ENCODE data around the gene RNF113B. TPM values are rescaled to one million over a fixed set of nuclear protein-coding genes. Genes with fewer than 3 reads are reported as not detected.
A peak's percentile ranks its signal among the peaks of the same experiment; 100 is the strongest.

The RNF113B gene
- total RNA-seq (2014; rRNA removed; shearing (Covaris generic)) = not detected in 2 replicates
- polyA plus RNA-seq (2015; cell fraction: cytosol; rRNA removed) = not detected in 2 replicates
- not detected in 2 replicates for polyA plus RNA-seq (2015; cell fraction: nucleus; rRNA removed)

DNA sequence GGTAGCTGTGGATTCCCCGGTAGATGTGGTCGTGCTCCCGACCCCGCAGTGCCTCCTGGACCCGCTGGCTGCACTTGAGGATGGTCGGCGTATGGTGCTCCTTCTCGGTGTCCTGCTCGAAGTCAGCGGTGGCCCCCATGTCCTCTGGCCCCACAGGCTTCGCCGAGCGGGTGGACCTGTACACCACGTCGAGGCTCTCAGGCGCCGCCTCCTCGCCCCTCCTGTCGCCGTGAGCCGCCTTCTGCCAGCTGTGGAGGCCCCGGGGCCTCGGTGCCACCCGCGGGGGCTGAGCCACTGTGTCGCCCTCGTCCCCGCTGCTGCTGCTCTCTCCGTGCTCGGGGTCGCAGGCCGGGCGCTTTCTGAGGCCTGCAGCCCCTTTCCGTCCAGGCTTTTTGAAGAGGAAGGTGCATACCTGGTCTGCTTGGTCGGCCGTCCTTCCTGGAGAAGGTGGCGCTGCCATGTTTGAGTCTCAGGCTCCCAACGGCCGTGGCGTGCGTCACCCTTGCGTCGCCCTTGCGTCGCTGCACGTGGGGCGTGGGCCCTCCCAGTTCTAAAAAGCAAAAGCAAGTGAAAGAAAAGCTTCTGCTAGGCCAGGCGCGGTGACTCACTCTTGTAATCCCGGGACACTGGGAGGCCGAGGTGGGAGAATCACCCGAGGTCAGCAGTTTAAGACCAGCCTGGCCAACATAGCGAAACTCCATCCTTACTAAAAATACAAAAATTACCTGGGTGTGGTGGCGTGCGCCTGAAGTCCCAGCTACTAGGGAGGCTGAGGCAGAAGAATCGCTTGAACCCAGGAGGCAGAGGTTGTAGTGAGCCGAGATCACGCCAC, at the start of gene RNF113B:
RNF113B (minus strand) TSS at position 493 of the 832 bp plus-strand sequence; CDS start at position 460, 33 bp downstream.
- no peak for DNase-seq (ENCODE audit: low read depth)

DNA sequence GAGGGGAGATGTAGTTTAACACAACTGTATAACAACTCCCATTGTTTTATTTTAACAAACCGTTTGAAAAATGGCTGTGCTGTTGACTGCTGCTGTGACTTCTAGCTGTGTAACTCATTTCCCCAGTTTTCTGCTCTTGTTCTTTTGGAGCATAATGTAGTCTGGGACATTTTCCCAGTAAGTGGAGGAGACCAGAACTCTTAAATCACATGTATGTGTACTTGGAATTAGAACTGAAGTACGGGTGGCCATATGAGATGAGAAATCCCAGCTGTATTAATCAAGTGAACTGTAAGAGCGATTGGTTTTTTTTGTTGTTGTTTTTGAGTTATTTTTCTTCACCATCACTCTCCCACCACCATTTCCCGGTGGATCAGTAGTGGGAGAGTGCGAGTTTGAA, 49.4 kb upstream of the RNF113B start:
- no peak for DNase-seq (ENCODE audit: low read depth)

DNA sequence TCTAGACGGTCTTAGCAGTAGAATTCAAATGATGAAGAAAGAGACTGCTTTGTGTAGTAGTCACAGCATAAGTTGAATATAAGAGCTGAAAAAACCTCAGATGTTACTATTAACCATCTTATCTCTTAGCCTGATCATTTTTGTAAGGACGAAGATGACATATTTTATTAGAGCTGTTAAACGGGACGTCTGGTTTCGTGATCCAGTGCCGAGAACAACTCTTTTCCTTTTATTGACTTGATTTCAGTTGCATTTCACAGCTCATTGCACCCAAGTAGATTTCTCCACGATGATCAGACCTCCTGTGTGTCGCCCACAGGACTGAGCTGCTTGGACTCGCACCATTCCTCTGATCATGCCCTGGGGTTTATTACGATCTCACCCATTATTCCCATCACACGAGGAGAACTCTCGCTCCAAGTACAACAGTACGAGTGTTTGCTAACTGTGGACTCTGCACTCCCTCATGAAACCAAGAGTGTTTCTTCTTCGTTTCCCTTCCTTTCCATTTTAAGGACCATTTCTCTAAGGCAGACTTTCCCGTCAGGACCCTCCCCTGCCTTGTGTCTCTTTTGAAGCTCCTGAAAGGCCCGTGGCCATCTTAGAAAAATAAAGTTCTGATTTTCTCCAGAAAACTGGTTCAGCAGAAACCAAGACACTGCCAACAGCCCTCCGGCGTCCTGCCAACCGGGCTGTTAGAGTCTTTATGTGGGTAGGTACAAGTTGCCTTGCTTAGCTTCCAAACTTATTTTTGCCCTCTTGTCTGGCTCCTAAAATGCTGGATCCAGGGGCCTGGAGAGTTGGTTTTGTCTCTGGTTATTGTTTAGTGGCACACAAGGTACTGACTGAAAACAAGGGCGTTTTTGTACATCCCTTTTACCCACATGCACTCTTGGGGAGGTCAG, 48.2 kb upstream of the RNF113B start:
- no peak for DNase-seq (ENCODE audit: low read depth)

DNA sequence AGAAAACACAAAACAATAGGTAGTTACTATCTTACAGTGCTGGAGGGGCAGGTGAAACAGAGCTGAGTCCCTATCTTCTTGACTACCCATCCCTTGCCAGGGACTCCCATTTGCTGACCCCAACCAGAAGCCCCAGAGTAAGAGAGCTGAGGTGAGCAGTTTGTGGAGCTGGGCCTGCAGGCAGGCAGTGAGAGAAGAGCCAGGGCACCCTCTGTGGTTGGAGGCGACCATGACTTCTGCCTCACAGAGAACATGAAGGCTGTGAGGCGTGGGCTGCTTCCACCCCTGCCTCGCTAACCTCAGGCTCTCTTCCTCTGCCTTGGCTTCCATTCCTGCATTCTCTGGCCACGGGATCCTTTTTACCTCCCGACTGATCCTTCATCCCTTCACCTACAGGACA, 47.5 kb upstream of the RNF113B start:
- no peak for DNase-seq (ENCODE audit: low read depth)

DNA sequence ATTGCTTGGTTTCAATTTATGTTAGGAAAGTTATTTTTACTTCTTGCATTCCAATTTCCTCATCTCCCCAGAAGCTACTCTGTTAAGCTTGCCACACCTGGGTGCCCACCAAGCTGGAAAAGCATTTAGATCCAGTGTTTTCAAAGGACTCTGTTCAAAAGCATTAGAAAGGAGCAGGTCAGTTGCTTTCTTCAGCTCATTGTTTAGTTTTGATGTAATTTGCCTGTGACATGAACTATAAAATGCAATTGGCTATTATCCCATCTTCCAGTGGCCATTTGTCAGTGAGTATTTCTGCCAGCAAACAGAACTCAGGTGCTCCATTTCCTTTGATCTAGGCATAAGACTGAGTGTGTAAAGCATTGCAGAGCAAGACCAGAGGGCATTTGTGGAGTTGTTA, 46.7 kb upstream of the RNF113B start:
- no peak for DNase-seq (ENCODE audit: low read depth)

DNA sequence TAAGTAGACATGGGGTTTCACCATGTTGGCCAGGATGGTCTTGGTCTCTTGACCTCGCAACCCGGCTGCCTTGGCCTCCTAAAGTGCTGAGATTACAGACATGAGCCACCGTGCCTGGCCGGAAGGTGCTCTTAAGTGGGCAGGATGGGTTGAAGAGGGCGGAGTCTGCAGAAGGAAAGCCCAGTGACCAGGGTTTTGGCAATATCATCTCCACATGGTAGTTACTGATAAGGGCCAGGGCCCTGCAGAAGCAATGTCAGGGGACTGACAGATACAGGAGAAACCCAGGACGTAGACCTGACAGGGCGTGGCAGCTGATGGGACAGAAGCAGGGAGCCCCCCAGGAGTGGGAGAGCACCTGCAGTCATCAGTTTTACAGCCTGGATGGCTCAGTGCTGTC, 45.7 kb upstream of the RNF113B start:
- no peak for DNase-seq (ENCODE audit: low read depth)

DNA sequence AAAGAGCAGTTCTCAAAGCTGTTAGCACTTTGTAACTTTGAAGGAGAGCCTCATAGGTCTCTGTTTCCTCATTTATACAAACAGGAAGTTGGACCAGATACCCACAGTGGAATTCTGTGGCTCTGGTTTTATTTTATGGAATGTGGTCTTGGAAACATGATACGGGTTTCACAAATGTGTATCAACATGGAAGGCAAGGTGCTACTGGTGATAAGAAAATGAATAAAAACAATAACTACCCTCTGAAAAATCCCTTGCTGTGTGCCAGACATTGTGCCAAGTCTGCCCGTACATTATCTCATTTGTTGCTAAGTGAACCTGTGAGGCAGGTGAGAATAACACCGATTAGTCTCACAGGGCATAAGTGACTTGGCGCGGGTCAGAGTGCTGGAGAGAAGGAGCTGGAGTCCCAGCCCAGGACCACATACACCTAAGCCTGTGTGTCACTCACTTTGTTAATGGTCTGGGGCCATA, 45.0 kb upstream of the RNF113B start:
- DNase-seq (ENCODE audit: low read depth) = peak; percentile 55

DNA sequence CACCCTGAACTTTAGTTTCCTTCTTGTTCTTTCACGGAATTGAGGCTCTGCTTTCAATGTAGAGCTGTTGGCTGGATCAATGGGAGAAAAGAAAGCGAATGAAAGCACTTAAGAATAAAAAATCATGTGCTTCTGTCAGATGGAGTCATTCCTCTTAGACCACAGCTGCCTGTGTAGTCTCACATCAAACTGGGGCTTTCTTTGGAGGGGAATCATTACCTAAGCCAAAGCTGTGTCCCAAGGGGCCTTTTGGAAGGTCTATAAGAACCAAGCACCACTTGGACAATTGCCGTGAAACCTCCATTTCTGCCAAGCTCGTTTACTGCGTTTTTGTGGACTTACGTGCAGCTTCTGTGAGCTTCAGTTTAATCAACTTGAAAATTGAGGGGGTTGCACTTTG, 44.2 kb upstream of the RNF113B start:
- DNase-seq (ENCODE audit: low read depth) = no peak

DNA sequence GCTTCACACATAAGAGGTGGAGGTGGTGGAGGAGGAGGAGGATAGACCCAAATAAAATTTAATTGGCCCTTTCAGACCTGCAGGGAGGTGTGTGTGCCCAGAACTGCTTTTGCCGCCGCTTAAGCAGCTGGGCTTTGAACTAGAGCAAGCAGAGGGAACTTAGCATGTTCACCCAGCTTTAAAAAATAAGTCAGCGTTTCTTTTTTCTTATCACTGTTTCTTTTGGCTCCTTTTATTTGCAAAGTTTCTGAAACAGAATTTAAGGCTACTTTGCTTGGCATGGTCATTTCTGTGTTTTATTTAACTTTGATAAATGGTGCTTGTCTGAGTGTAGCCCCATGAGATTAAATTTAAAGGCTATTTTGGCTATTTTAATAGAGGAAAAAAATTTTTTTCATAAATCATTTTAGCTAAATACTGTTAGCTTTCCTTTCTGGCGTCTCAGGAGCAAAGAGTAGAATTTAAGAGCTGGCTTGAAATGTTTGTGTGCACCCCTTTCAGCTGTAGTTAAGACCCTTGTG, 43.3 kb upstream of the RNF113B start:
- DNase-seq (ENCODE audit: low read depth) = no peak

DNA sequence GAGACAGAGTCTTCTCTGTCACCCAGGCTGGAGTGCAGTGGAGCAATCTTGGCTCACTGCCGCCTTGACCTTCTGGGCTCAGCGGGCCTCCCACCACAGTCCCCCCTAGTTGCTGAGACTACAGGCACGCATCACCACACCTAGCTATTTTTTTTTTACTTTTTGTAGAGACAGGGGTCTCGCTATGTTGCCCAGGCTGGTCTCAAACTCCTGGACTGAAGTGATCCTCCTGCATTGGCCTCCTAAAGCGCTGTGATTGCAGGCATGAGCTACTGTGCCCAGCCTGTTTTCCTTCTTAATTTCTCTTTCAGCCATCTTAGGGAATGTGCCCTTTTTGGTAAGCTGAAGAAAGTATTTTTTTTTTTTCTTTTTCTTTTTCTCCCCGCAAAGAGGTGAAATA, 42.6 kb upstream of the RNF113B start:
- DNase-seq (ENCODE audit: low read depth) = no peak

DNA sequence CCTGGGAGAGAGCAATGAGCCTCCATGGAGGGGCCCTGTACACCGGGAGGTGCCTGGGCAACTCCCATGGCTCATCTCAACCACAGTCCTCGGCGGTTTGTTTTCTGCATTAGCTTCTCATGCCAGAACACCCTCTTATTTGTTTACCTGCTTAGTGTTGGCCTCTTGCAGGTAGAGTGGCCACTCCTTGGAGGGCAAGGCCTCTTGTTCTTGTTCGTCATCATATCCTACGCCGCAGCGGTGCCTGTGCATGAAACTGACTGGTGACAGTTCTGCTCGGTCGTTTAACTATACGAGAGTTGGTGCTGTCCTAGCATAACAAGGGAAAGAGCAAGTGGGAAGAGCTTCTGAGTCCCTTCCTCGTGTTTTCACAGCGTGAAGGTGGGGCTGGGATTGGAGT, 40.5 kb upstream of the RNF113B start:
- no peak for DNase-seq (ENCODE audit: low read depth)

DNA sequence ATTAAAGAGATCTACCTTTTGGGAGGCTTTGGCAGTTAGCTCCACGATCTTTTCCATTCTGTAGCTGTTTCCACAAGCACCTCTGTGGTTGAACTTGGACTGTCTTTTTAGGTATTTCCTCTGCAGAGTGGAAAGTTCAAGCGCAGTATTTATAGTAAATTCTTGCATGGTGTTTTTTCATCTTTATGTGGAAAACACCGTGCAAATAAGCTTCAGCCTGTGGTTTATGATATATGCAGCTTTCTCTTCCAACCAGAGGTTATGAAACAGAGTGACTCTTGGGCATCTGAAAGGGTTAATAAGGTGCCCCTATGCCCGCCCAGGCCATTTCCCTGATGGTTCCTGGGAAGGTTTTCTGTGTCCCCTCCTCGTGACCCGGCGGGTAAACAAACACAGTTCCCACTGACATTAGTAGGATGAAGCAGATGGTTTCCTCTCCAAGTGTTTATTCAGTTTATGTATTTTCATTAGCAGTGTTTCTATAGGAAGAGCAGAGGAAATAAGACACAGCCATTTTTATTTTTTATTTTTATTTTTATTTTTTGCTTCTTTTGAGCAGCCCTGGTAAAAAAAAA, 39.7 kb upstream of the RNF113B start:
- no peak for DNase-seq (ENCODE audit: low read depth)

DNA sequence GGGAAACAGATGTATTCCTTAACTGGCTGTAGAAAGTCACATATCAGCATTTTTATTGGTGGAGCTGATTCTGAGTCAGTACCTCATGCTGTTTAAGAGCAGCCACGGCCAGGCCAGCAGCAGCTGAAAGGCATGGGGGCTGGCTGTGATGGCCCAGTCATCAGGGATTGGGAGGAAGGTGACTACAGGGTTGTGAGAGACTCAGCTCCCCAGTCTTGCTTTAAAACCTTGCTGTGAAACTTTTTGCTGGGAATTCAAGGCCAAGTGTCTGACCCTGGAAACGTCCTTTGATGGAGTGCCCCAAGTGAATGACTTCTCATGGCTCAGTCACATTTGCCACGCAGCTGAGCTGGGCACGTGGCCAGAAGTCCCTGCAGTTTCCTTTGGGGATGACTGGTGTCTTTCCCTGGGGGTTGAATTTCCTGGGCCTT, 39.1 kb upstream of the RNF113B start:
- peak; percentile 86 for DNase-seq (ENCODE audit: low read depth)

DNA sequence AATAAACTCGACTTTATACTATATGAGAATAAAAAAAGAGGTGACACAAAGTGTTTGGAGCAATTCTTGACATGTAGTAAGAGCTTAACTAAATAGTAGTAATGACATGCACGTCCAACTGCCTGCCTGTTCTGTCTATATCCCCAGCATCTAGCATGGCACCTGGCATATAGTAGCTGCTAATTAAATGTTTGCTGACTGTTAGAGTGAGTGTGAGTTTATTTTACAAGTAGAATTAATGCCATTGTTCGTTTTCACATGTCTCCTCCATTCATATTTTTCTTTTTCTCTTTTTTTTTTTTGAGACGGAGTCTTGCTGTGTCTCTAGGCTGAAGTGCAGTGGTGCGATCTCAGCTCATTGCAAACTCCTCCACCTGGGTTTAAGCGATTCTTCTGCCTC, 38.4 kb upstream of the RNF113B start:
- no peak for DNase-seq (ENCODE audit: low read depth)

DNA sequence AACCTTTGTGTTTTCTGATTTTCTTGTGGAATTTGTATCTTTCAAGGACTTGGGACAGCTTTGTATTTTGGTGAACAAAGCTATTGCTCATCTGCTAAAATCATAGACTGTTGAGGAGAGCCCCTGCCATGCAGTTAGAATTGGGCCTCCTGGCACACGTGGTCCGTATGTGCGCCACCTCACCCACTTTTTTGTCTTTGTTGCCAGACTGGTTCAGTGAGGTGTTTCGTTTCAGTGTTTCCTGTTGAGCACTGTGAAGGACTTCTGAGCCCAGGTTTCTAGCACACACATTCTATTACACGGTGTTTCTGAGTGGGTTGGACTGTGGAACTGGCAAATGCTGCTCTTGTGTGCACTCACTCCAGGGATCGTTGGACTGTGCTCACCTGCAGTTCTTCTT, 37.6 kb upstream of the RNF113B start:
- DNase-seq (ENCODE audit: low read depth) = no peak

DNA sequence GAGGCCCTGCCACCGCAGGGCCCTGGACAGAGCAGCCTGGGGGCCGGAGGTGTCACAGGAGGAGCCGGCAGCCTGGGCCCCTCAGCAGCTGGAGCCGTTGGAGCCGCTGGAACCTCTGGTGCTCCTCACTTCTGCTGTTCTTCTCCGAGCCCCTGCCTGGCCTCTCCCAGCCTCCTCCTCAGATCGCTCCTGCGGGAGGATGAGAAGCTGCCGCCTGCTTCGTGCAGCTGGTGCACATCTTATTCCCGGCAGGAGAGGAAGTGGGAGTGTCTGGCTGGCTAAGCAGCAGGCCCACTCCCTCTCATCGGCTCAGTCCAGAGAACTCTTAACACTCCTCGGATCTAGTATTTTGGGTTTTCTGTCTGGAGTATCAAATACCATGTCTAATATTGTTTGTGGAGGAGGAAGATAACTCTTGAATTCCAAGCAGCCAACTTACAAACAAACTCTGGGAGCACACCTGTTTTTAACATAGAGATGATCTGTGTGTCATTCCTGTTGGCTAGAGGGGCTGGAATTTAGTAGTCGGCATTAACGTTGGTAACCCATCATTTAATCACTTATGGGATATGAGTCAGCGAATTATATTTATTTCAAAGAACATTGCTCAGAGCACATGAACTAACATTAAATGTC, 37.1 kb upstream of the RNF113B start:
- DNase-seq (ENCODE audit: low read depth) = no peak

DNA sequence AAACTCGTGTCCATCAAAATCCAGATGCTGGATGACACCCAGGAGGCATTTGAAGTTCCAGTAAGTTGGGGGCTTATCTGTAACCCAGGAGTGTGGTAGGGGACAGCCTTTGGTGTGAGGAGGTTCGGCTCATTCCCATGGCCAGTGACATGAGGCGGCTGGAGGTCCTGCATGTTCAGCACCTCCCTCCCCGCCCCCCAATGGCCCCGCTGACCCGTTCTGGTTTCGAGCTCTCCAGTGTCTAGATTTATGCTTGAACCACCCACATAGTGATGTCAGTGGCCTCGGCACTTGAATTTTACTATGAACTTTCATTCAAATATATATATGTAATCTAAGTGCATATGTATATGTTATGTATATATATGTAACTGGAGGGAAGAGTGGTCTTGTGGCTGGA, 36.3 kb upstream of the RNF113B start:
- DNase-seq (ENCODE audit: low read depth) = no peak

DNA sequence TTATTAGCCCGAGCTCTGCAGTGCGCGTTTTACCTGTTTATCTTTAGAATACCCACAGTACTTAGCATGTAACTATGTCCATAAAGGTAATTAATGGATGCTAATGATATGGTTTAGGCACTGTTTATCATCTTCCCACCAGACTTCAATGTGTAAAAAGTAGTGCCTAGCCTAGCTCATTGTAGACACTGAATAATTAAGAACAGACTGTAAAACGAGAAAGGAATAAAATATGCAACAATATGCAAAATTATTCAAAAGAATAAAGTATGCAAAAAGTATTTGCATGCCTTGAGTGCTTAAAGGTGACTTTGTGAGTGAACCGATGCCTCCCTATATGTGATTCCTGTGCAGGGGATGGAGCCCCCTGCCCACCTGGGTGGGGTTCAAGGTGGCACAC, 35.7 kb upstream of the RNF113B start:
- no peak for DNase-seq (ENCODE audit: low read depth)

DNA sequence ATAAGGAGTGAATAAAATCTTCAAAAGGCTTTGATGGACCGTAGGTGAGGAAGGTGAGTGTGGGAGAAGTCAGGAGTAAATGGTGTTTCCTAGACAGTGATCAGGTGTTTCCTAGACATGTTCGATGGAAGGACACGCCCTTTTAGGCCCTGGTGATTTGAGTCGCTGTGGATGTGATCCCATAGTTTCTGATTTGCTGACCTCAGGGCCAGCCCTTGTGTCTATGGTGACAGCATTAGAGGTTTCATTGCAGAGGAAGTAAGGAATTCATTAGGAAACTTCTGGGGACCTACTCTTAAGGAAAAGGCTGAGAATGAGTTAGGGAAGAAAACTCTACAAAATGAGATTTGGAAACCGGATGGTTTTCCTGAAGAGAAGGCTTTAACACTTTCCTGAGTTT, 31.5 kb upstream of the RNF113B start:
- no peak for DNase-seq (ENCODE audit: low read depth)

DNA sequence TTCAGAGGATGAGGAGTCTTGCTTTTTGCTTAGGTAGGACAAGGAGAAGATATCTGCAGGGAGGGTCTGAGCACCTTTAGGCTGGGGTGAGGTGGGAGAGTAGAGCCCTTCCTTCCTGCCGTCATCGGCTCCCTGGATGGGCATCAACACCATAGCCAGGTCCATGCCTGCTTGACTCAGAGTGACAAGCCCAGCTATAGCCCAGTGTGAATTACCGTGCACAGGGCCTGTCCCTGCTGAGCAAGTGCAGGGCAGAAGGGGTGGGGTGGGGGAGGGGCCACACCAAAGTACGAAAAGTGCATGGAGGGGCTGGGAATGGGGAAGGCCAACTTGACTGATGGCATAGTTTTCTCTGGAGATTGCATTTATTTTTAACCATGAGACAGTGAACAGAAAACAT, 30.3 kb upstream of the RNF113B start:
- DNase-seq (ENCODE audit: low read depth) = peak; percentile 11

DNA sequence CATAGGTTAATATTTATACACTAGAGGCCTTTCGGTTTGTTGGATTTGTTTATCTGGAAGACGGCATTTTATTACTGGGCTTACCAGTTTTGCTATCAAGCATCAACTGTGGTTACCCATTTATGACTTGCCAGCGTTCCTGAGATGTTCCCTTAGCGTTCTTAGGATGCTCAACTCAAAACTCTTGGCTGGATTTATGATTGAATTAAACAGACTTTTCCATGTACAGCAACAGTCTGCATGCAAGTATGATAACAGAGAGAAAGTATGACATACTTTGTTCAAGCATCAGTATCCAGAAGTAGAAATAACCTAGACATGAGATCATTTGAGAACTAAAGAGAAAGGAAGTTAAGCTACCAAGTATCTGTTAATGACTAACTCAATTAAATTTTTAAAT, 29.9 kb upstream of the RNF113B start:
- peak; percentile 15 for DNase-seq (ENCODE audit: low read depth)
